HUES64 (cell line): ENCODE data around the gene NDUFAF3.

Experiments
- H3K27ac ChIP-seq: 2 replicates; pipeline ENCODE4 v1.7.0; 2013; ENCODE audit warnings: low read depth, low read length, inconsistent platforms
- H3K27me3 ChIP-seq: 2 replicates; pipeline ENCODE4 v1.6.1; 2013; ENCODE audit warnings: mild to moderate bottlenecking, low read length; ENCODE audit not compliant: insufficient read depth
- H3K36me3 ChIP-seq: 2 replicates; pipeline ENCODE4 v1.6.1; 2013; ENCODE audit warnings: mild to moderate bottlenecking, low read length; ENCODE audit not compliant: insufficient read depth
- H3K4me1 ChIP-seq: 2 replicates; pipeline ENCODE4 v1.6.1; 2013; ENCODE audit warnings: mild to moderate bottlenecking, low read length, moderate library complexity; ENCODE audit not compliant: insufficient read depth
- H3K4me3 ChIP-seq: 2 replicates; pipeline ENCODE4 v1.5.1; 2013; ENCODE audit warnings: mild to moderate bottlenecking, low read length, moderate library complexity
- H3K9ac ChIP-seq: 2 replicates; pipeline ENCODE4 v1.6.1; 2013; ENCODE audit warnings: mild to moderate bottlenecking, low read depth, low read length
- H3K9me3 ChIP-seq: 2 replicates; pipeline ENCODE4 v1.6.1; 2013; ENCODE audit warnings: low read depth, low read length; ENCODE audit not compliant: insufficient read depth
- WGBS: fragments of 150-250, 120-280 bp; methylation state at CpG from one replicate; pipeline ENCODE4 v1.1.7; 2013; ENCODE audit warnings: missing lambda C conversion rate; 5-methylcytosine and 5-hydroxymethylcytosine counted together

NDUFAF3 gene

GRCh38 chr3:49020330-49021212 lies 1.4 kb upstream of the NDUFAF3 start:
- Histone ChIP-seq H3K9me3 (no peaks in the 10 kb centered on the region), H3K36me3 (peaks cover 39% of the 10 kb centered on the region), H3K27ac (peak overlapping the region; percentile 100)

DNA sequence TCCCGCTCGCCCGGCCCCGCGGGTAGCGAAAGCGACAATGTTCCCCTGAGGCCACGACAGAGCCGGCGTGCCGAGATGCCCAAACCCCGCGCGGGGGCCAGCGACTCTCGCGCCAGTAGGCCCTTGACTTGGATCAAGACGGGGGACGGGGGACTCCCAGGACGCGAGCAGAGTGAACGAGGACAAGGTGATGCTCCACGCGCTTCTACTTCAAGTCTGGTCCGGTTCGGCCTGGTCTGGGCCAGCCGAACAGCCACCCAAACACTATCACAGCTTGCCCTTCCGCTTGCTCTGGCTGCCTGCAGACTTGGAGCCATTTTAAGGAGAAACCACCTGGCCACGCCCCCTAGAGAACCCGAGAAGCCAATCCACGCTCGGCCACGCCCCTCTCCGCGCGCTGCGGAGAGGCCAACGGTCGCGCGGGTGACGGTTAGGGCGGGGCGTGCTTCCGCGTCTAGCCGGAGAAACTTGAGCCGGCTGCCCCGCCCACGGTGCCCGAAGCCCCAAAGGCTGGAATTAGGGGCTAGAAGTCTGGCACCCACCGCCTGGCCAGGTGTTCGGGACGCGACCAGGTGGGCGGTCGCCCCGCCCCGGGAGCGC lies 608 bp upstream of the NDUFAF3 start:
- Histone ChIP-seq H3K9ac (peak overlapping the region; percentile 98), H3K36me3 (peaks cover 39% of the 10 kb centered on the region), H3K4me1 (peaks cover 7% of the 10 kb centered on the region; the same call in 1 of the 2 replicates), H3K4me3 (peak overlapping the region; percentile 97), H3K27ac (peak overlapping the region; percentile 100), H3K27me3 (no peaks in the 10 kb centered on the region), H3K9me3 (no peaks in the 10 kb centered on the region)
- under 1% methylated on average over 60 of the region's 60 CpGs for WGBS

More at GRCh38 chr3:49020330-49021212, 1.4 kb upstream of the NDUFAF3 start:
- 3% methylated on average over 50 of the region's 51 CpGs for WGBS
- Histone ChIP-seq H3K27me3 (no peaks in the 10 kb centered on the region), H3K4me3 (peak overlapping the region; percentile 97), H3K4me1 (peaks cover 7% of the 10 kb centered on the region; the same call in 1 of the 2 replicates), H3K9ac (peak overlapping the region; percentile 98)

DNA sequence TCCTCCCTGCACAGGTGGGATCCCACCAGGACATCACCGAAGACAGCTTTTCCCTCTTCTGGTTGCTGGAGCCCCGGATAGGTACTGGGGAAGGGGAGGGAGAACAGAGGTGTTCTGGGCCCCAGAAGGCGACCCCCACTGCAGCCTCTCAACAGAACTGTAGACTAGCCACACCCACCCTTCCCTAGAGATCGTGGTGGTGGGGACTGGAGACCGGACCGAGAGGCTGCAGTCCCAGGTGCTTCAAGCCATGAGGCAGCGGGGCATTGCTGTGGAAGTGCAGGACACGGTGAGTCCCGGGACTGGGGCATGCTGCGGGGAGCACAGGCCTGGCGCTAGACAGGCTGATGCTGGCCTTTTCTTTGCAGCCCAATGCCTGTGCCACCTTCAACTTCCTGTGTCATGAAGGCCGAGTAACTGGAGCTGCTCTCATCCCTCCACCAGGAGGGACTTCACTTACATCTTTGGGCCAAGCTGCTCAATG lies 809 bp downstream of the NDUFAF3 start:
- 35% methylated on average over 9 of the region's 12 CpGs for WGBS
- no peaks in the 10 kb centered on the region for H3K9me3 ChIP-seq
- peak overlapping the region; percentile 98 for H3K9ac ChIP-seq
- no peaks in the 10 kb centered on the region for H3K27me3 ChIP-seq
- peak overlapping the region; percentile 97 for H3K4me3 ChIP-seq
- peaks cover 48% of the 10 kb centered on the region for H3K36me3 ChIP-seq
- peak overlapping the region; percentile 100 for H3K27ac ChIP-seq
- peaks cover 7% of the 10 kb centered on the region; the same call in 1 of the 2 replicates for H3K4me1 ChIP-seq

- H3K27me3 ChIP-seq, result no peaks in the 10 kb centered on the region
- WGBS, result 95% methylated on average over 4 of the region's 4 CpGs
- peaks cover 54% of the 10 kb centered on the region for H3K36me3 ChIP-seq
- no peak overlapping the region for H3K27ac ChIP-seq
- H3K9me3 ChIP-seq, result no peaks in the 10 kb centered on the region
- peaks cover 13% of the 10 kb centered on the region; the same call in 1 of the 2 replicates for H3K4me1 ChIP-seq
- no peak overlapping the region for H3K9ac ChIP-seq
- no peak overlapping the region for H3K4me3 ChIP-seq
These were observed 1.9 kb downstream of the NDUFAF3 start for GRCh38 chr3:49023775-49024174.

DNA sequence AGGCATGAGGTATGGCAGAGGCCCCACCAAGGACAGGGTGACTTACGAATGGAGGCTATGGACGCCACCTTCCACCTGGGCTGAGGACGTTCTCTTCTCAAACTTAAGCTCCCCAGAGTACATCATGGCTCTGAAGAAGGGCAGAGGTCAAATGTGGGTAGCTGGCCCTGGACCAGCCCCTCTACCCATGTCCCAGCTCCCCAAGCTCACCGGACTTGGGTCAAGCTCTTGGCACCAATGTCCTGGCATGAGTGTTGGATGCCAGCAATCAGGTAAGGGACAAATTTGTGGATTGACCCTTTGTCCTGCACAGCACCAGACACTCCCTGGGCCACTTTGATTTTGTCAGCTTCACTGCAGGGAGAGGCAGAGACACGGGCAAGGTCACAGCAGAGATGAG lies 2.5 kb downstream of the NDUFAF3 start:
- Histone ChIP-seq H3K4me1 (peaks cover 13% of the 10 kb centered on the region; the same call in 1 of the 2 replicates), H3K4me3 (no peak overlapping the region), H3K9me3 (no peaks in the 10 kb centered on the region), H3K27me3 (no peaks in the 10 kb centered on the region), H3K9ac (no peak overlapping the region), H3K27ac (no peak overlapping the region), H3K36me3 (peaks cover 54% of the 10 kb centered on the region)
- 87% methylated on average over 5 of the region's 5 CpGs for WGBS

GRCh38 chr3:49025005-49025792 lies 3.3 kb downstream of the NDUFAF3 start:
- no peak overlapping the region for H3K4me3 ChIP-seq
- H3K27ac ChIP-seq, result no peak overlapping the region
- peaks cover 13% of the 10 kb centered on the region; the same call in 1 of the 2 replicates for H3K4me1 ChIP-seq
- 95% methylated on average over 13 of the region's 13 CpGs for WGBS
- peaks cover 61% of the 10 kb centered on the region for H3K36me3 ChIP-seq
- H3K9ac ChIP-seq, result no peak overlapping the region
- no peaks in the 10 kb centered on the region for H3K9me3 ChIP-seq
- no peaks in the 10 kb centered on the region for H3K27me3 ChIP-seq

GRCh38 chr3:49025793-49026520 lies 4.0 kb downstream of the NDUFAF3 start:
- Histone ChIP-seq H3K27ac (no peak overlapping the region), H3K9me3 (no peaks in the 10 kb centered on the region), H3K36me3 (peaks cover 69% of the 10 kb centered on the region), H3K4me1 (peaks cover 13% of the 10 kb centered on the region; the same call in 1 of the 2 replicates), H3K27me3 (no peaks in the 10 kb centered on the region), H3K9ac (no peak overlapping the region), H3K4me3 (no peak overlapping the region)
- 97% methylated on average over 8 of the region's 8 CpGs for WGBS

DNA sequence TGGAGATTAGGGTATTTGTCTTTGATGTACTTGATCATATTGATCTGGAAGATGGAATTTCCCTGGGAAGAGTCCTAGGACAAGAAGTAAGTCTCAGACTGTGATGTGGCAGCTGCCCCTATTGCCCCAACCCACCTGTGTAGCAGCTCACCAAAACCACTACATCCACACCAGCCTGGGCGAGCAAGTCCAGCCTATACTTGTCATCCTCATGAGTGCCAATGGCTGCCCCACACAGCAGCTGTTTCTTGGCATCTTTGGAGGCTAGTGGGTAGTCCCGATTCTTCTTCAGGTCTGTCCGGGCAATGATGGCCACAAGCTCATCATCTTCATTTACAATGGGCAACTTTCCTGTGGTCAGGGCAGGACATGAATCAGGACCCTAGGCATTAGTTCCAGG lies 4.6 kb downstream of the NDUFAF3 start:
- peaks cover 73% of the 10 kb centered on the region for H3K36me3 ChIP-seq

GRCh38 chr3:49027634-49028033 lies 5.7 kb downstream of the NDUFAF3 start:
- 98% methylated on average over 9 of the region's 9 CpGs for WGBS
- Histone ChIP-seq H3K9me3 (no peaks in the 10 kb centered on the region), H3K4me1 (peaks cover 13% of the 10 kb centered on the region; the same call in 1 of the 2 replicates), H3K4me3 (0 out of 2 replicates have a peak overlapping the region, but pooled peaks have one; percentile 71), H3K9ac (no peak overlapping the region), H3K36me3 (peaks cover 84% of the 10 kb centered on the region), H3K27ac (no peak overlapping the region), H3K27me3 (no peaks in the 10 kb centered on the region)

More for the DNA sequence above, 4.6 kb downstream of the NDUFAF3 start:
- Histone ChIP-seq H3K4me3 (no peak overlapping the region), H3K4me1 (peaks cover 13% of the 10 kb centered on the region; the same call in 1 of the 2 replicates), H3K9me3 (no peaks in the 10 kb centered on the region), H3K9ac (no peak overlapping the region), H3K27ac (no peak overlapping the region), H3K27me3 (no peaks in the 10 kb centered on the region)
- 93% methylated on average over 3 of the region's 3 CpGs for WGBS

DNA sequence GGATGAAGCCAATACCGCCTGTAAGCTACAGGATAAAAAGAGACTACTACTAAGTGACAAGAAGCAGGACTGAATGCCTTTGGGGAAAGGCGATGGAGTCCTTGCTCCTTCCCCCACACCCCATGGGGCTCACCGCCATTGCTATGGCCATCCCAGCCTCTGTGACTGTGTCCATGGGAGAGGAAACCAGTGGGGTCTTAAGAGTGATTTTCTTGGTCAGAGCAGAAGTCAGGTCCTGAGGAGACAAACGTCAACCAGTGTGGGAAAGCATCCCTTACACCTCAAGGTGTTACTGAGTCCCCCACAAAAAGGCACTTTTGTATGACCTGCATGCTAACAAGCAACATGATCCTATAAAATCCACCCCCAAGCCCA lies 6.4 kb downstream of the NDUFAF3 start:
- Histone ChIP-seq H3K27me3 (no peaks in the 10 kb centered on the region), H3K27ac (no peak overlapping the region), H3K4me3 (peak overlapping the region; percentile 71), H3K9me3 (no peaks in the 10 kb centered on the region), H3K36me3 (peaks cover 86% of the 10 kb centered on the region), H3K9ac (peak overlapping the region; percentile 86), H3K4me1 (peaks cover 7% of the 10 kb centered on the region; the same call in 1 of the 2 replicates)
- 81% methylated on average over 3 of the region's 4 CpGs for WGBS
